Loucy (cell line): ENCODE data around the gene SPOCK1.

Experiments
- H2AFZ ChIP-seq: fragments of 200-600 bp; sonication (generic); 2 replicates; pipeline ENCODE4 v1.6.0; 2016; ENCODE audit warnings: antibody characterized with exemption, mild to moderate bottlenecking, low read length, moderate library complexity
- H3F3A ChIP-seq: fragments of 200-600 bp; 2 replicates; pipeline ENCODE4 v1.6.0; 2016; ENCODE audit warnings: antibody characterized with exemption, low read depth, mild to moderate bottlenecking
- H3K27me3 ChIP-seq: fragments of 200-600 bp; sonication (generic); 2 replicates; pipeline ENCODE4 v1.6.1; 2014; ENCODE audit warnings: low read length, mild to moderate bottlenecking; ENCODE audit not compliant: insufficient read depth, poor library complexity, severe bottlenecking
- H3K36me3 ChIP-seq: fragments of 200-600 bp; sonication (generic); 2 replicates; pipeline ENCODE4 v1.6.1; 2016; ENCODE audit warnings: low read length; ENCODE audit not compliant: insufficient read depth
- H3K4me1 ChIP-seq: fragments of 200-600 bp; sonication (generic); 2 replicates; pipeline ENCODE4 v1.5.1; 2014; ENCODE audit warnings: low read length, mild to moderate bottlenecking; ENCODE audit not compliant: insufficient read depth, poor library complexity, severe bottlenecking
- H3K4me2 ChIP-seq: fragments of 200-600 bp; sonication (generic); 2 replicates; pipeline ENCODE4 v1.6.0; 2014; ENCODE audit warnings: antibody characterized with exemption, low read length, low read depth, mild to moderate bottlenecking; ENCODE audit not compliant: poor library complexity, severe bottlenecking
- H3K4me3 ChIP-seq: fragments of 200-600 bp; sonication (generic); 2 replicates; pipeline ENCODE4 v1.5.1; 2014; ENCODE audit warnings: low read length, mild to moderate bottlenecking, mixed read lengths; ENCODE audit not compliant: poor library complexity, severe bottlenecking
- H3K79me2 ChIP-seq: fragments of 200-600 bp; sonication (generic); 2 replicates; pipeline ENCODE4 v1.6.1; 2014; ENCODE audit warnings: low read length; ENCODE audit not compliant: insufficient read depth
- H3K9ac ChIP-seq: fragments of 200-600 bp; sonication (generic); 2 replicates; pipeline ENCODE4 v1.6.0; 2014; ENCODE audit warnings: mild to moderate bottlenecking, low read depth, low read length, moderate library complexity; ENCODE audit not compliant: poor library complexity, severe bottlenecking
- H3K9me2 ChIP-seq: fragments of 200-600 bp; sonication (generic); replicated peaks from 2 replicates; pipeline ENCODE4 v1.6.1; 2016; ENCODE audit warnings: low read depth, low read length, mixed read lengths
- H3K9me3 ChIP-seq: fragments of 200-600 bp; sonication (generic); 2 replicates; pipeline ENCODE4 v1.6.1; 2014; ENCODE audit warnings: mild to moderate bottlenecking, antibody characterized with exemption, low read length, low read depth; ENCODE audit not compliant: insufficient read depth
- H4K20me1 ChIP-seq: fragments of 200-600 bp; sonication (generic); 2 replicates; pipeline ENCODE4 v1.6.0; 2014; ENCODE audit warnings: antibody characterized with exemption, low read length, mild to moderate bottlenecking; ENCODE audit not compliant: insufficient read depth, poor library complexity, severe bottlenecking
- EZH2phosphoT487 ChIP-seq: fragments of 200-600 bp; IDR thresholded peaks from 2 replicates; pipeline ENCODE4 v1.6.1; 2018; ENCODE audit warnings: antibody characterized with exemption, mild to moderate bottlenecking, moderate library complexity, borderline replicate concordance
- TF ChIP-seq, protein P1 (sequence below): fragments of 200-600 bp; sonication (generic); conservative IDR thresholded peaks from 2 replicates; pipeline ENCODE4 v1.5.1; 2014; ENCODE audit warnings: mild to moderate bottlenecking, antibody characterized with exemption, low read length

SPOCK1 gene

DNA sequence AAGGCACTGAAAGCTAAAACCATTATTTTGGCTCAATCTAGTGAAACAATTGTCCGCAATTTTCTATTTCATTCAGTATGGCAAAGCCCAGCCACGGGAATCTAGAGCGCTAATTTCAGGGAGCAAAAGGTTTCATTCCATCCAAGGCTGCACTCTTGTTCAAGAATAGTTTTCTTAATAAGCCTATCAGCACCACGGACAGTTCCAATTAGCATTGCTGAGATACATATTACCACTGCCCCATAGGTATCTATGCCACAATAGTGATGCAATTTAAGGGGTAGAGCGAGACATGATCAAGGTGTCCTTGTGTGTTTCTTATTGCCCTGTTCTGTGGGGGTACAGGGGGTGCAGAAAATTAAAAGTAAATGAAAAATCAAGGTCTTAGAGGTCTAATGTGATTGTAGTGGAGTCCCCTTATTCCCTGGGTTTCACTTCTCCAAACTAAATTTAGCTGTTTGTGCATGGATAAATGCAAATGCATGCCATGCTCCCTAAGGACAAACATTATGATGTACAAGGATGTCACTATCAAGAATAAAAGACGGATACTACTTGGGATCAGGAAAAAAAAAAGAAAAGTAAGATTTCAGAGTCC lies 45.5 kb downstream of the SPOCK1 start:
- Histone ChIP-seq H3K27me3 (no peaks in the 10 kb centered on the region), H3K9me2 (no peaks in the 10 kb centered on the region), H3K9me3 (no peaks in the 10 kb centered on the region), H3K36me3 (no peaks in the 10 kb centered on the region), H4K20me1 (no peaks in the 10 kb centered on the region), H3K79me2 (no peaks in the 10 kb centered on the region), H3K4me3 (no peak overlapping the region), H3K4me2 (no peak overlapping the region), H3K9ac (no peak overlapping the region), H3K4me1 (no peaks in the 10 kb centered on the region), H3F3A (no peaks in the 10 kb centered on the region), H2AFZ (no peak overlapping the region)
- TF ChIP-seq, protein P1, sequence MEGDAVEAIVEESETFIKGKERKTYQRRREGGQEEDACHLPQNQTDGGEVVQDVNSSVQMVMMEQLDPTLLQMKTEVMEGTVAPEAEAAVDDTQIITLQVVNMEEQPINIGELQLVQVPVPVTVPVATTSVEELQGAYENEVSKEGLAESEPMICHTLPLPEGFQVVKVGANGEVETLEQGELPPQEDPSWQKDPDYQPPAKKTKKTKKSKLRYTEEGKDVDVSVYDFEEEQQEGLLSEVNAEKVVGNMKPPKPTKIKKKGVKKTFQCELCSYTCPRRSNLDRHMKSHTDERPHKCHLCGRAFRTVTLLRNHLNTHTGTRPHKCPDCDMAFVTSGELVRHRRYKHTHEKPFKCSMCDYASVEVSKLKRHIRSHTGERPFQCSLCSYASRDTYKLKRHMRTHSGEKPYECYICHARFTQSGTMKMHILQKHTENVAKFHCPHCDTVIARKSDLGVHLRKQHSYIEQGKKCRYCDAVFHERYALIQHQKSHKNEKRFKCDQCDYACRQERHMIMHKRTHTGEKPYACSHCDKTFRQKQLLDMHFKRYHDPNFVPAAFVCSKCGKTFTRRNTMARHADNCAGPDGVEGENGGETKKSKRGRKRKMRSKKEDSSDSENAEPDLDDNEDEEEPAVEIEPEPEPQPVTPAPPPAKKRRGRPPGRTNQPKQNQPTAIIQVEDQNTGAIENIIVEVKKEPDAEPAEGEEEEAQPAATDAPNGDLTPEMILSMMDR = no peak
- TF ChIP-seq EZH2phosphoT487 = no peak

DNA sequence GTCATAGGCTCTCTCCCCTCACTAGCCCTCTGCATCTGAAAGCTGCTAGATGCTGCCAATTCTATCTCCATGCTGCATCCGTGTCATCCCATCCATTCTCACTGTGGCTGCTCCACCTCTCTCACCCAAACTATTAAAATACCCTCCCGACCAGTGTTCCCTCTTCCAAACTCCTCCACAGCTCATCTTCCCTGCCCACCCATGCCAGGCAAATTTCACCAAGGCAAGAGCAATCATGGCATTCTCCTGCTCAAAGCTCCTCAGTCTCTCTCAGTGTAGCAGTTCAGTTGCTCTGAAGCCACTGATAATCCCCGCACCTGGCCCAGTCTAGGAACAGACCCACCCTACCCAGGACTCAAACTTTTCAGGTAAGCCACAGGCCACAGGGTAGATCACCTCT lies 48.4 kb downstream of the SPOCK1 start:
- Histone ChIP-seq H2AFZ (no peak overlapping the region), H3K4me2 (no peak overlapping the region), H3K9me3 (no peaks in the 10 kb centered on the region), H3F3A (no peaks in the 10 kb centered on the region), H3K9ac (no peak overlapping the region), H3K27me3 (no peaks in the 10 kb centered on the region), H3K4me1 (no peaks in the 10 kb centered on the region), H3K9me2 (no peaks in the 10 kb centered on the region), H3K4me3 (no peak overlapping the region), H3K79me2 (no peaks in the 10 kb centered on the region), H4K20me1 (no peaks in the 10 kb centered on the region), H3K36me3 (no peaks in the 10 kb centered on the region)
- no peak for TF ChIP-seq EZH2phosphoT487

DNA sequence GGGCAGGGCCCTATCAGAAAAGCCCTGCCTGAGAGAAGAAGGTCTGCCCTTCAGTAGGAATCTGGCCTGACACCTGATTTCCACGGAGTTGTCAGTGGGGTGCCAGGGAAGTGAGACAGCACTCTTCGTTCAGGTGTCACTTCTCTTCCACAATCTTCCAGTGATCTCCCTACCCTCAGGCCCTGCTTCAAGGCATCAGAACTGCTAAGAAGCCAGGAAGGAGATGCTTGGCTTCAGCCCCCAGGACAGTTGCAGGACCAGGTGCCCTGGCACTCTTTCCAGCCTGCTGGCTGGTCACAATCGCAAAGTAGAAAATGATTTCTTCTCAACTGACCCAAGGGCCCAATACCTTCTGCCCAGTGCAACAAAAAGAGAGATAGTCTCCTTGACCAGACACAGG lies 50.3 kb downstream of the SPOCK1 start:
- TF ChIP-seq EZH2phosphoT487 = no peak
- TF ChIP-seq, protein P1 = no peak
- H3K4me1 ChIP-seq = no peaks in the 10 kb centered on the region
- no peaks in the 10 kb centered on the region for H3K9me2 ChIP-seq
- H3F3A ChIP-seq = no peaks in the 10 kb centered on the region
- H3K9me3 ChIP-seq = no peaks in the 10 kb centered on the region
- H3K4me3 ChIP-seq = no peak overlapping the region
- H3K4me2 ChIP-seq = no peak overlapping the region
- H3K36me3 ChIP-seq = no peaks in the 10 kb centered on the region
- no peak overlapping the region for H2AFZ ChIP-seq
- no peak overlapping the region for H3K9ac ChIP-seq
- no peaks in the 10 kb centered on the region for H3K79me2 ChIP-seq
- H3K27me3 ChIP-seq = no peaks in the 10 kb centered on the region
- H4K20me1 ChIP-seq = no peaks in the 10 kb centered on the region

DNA sequence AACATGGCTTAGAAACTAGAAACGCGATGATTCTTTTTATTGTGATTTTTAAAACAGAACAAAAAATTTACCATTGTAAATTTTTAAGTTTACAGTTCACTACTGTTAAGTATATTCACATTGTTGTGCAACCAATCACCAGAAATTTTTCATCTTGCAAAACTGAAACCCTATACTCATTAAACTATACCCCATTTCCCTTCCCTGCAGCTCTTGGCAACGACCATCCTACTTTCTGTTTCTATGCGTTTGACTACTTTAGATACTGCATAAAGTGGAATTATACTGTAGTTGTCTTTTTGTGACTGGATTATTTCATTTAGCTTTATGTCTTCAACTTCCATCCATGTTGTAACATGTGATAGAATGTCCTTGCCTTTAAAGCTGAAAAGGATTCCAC lies 52.5 kb downstream of the SPOCK1 start:
- H3K9ac ChIP-seq = no peak overlapping the region
- no peaks in the 10 kb centered on the region for H3K9me3 ChIP-seq
- no peaks in the 10 kb centered on the region for H3K9me2 ChIP-seq
- H2AFZ ChIP-seq = no peak overlapping the region
- H4K20me1 ChIP-seq = no peaks in the 10 kb centered on the region
- no peaks in the 10 kb centered on the region for H3K36me3 ChIP-seq
- no peaks in the 10 kb centered on the region for H3K79me2 ChIP-seq
- no peak overlapping the region for H3K4me2 ChIP-seq
- TF ChIP-seq, protein P1 = no peak
- no peak for TF ChIP-seq EZH2phosphoT487
- H3K27me3 ChIP-seq = no peaks in the 10 kb centered on the region
- H3F3A ChIP-seq = no peaks in the 10 kb centered on the region
- H3K4me1 ChIP-seq = no peaks in the 10 kb centered on the region
- no peak overlapping the region for H3K4me3 ChIP-seq
